ENCODE data around the gene CT45A5.
"Not testable (repeated sequence)": the region's sequence is repeated elsewhere in the genome, so short reads cannot be mapped to it uniquely, and the experiment has no call there.

- TF ChIP-seq, protein P1, sequence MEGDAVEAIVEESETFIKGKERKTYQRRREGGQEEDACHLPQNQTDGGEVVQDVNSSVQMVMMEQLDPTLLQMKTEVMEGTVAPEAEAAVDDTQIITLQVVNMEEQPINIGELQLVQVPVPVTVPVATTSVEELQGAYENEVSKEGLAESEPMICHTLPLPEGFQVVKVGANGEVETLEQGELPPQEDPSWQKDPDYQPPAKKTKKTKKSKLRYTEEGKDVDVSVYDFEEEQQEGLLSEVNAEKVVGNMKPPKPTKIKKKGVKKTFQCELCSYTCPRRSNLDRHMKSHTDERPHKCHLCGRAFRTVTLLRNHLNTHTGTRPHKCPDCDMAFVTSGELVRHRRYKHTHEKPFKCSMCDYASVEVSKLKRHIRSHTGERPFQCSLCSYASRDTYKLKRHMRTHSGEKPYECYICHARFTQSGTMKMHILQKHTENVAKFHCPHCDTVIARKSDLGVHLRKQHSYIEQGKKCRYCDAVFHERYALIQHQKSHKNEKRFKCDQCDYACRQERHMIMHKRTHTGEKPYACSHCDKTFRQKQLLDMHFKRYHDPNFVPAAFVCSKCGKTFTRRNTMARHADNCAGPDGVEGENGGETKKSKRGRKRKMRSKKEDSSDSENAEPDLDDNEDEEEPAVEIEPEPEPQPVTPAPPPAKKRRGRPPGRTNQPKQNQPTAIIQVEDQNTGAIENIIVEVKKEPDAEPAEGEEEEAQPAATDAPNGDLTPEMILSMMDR (IDR thresholded peaks at IDR 0.05 in 8 of 11, conservative IDR thresholded peaks at IDR 0.05 in 3 of 11) = not testable (repeated sequence)
- not testable (repeated sequence) for TF ChIP-seq POLR2A, POLR2AphosphoS5 (IDR thresholded peaks at IDR 0.05)
These were observed 17.2 kb downstream of the CT45A5 start, which contains the start of gene CT45A3 for GRCh38 chrX:135768091-135768490.

Measured in spleen (tissue), 7 donors.